C4-2B (cell line): ENCODE measurements around the gene MGST2.

Experiments
- CTCF ChIP-seq: fragments of 450-650 bp; conservative IDR thresholded peaks from 2 replicates; pipeline ENCODE4 v1.5.1; 2017; ENCODE audit warnings: mild to moderate bottlenecking
- ZFX ChIP-seq: fragments of 450-650 bp; IDR thresholded peaks from 2 replicates; pipeline ENCODE4 v1.6.1; 2017

- TF ChIP-seq CTCF (peak; percentile 92), ZFX (no peak)
Observed at GRCh38 chr4:139656614-139657486, 8.8 kb upstream of the MGST2 start.
